LHCN-M2 (cell line): ENCODE measurements around the gene VAPA. TPM values are rescaled to one million over a fixed set of nuclear protein-coding genes. Genes with fewer than 3 reads are reported as not detected.

Experiments used
- DNase-seq: peaks from one replicate; pipeline ENCODE4 v3.0.0-alpha.2; 2012; ENCODE audit warnings: low read depth
- polyA plus RNA-seq: library from polyadenylated mRNA; unstranded; fragments of >200 nt; gene quantifications from one replicate; pipeline ENCODE4 v1.2.1, GENCODE V29; 2012; ENCODE audit warnings: missing spikeins
- total RNA-seq: library from RNA; depleted of rRNA; stranded (reverse); fragments of >200 nt; gene quantifications from 2 replicates; pipeline ENCODE4 v1.2.3, GENCODE V29; 2014; rRNA removed

The VAPA gene
- total RNA-seq: 246 and 273 TPM in 2 replicates
- polyA plus RNA-seq: 116 TPM

- peak; percentile 94 for DNase-seq
These were observed at the start of gene VAPA for GRCh38 chr18:9913526-9914333. Gene VAPA (plus strand): TSS chr18:9914016. CDS start chr18:9914257, 241 bp downstream.

- DNase-seq: no peak
These were observed 47.9 kb upstream of the VAPA start for GRCh38 chr18:9865764-9866490.

GRCh38 chr18:9866627-9867026 is 47.2 kb upstream of the VAPA start:
- no peak for DNase-seq

- no peak for DNase-seq
These were observed 46.7 kb upstream of the VAPA start for GRCh38 chr18:9867071-9867594.

- no peak for DNase-seq
These were observed 44.7 kb upstream of the VAPA start for GRCh38 chr18:9868857-9869714.

- DNase-seq: peak; percentile 78
These were observed 43.9 kb upstream of the VAPA start for GRCh38 chr18:9869715-9870430.

- no peak for DNase-seq
These were observed 43.3 kb upstream of the VAPA start for GRCh38 chr18:9870431-9871008.

- DNase-seq: no peak
These were observed 42.5 kb upstream of the VAPA start for GRCh38 chr18:9871244-9871746.

GRCh38 chr18:9872823-9873222 is 41.0 kb upstream of the VAPA start:
- DNase-seq: no peak

- no peak for DNase-seq
These were observed 39.1 kb upstream of the VAPA start for GRCh38 chr18:9874728-9875127.

GRCh38 chr18:9876212-9876866 is 37.5 kb upstream of the VAPA start:
- DNase-seq: no peak

- DNase-seq: peak; percentile 87
These were observed 36.8 kb upstream of the VAPA start for GRCh38 chr18:9876867-9877654.

GRCh38 chr18:9877655-9878014 is 36.2 kb upstream of the VAPA start:
- DNase-seq: no peak

GRCh38 chr18:9878095-9878494 is 35.7 kb upstream of the VAPA start:
- DNase-seq: no peak

GRCh38 chr18:9878783-9879242 is 35.0 kb upstream of the VAPA start:
- no peak for DNase-seq

- DNase-seq: no peak
These were observed 29.7 kb upstream of the VAPA start for GRCh38 chr18:9884090-9884489.

GRCh38 chr18:9884532-9885140 is 29.2 kb upstream of the VAPA start:
- DNase-seq: no peak

- DNase-seq: no peak
These were observed 28.4 kb upstream of the VAPA start, which contains the start of gene TXNDC2 for GRCh38 chr18:9885170-9886004. Gene TXNDC2 (plus strand): TSS chr18:9885973. CDS start chr18:9886681, 708 bp downstream.
